ENCODE results near the gene RBBP5. TPM values are rescaled to one million over a fixed set of nuclear protein-coding genes. Genes with fewer than 3 reads are reported as not detected.

Gene RBBP5
- total and polyA plus RNA-seq, 2 of the 4 experiments (the other 2 are of a cell fraction): 7.3 to 37.5 TPM

DNA sequence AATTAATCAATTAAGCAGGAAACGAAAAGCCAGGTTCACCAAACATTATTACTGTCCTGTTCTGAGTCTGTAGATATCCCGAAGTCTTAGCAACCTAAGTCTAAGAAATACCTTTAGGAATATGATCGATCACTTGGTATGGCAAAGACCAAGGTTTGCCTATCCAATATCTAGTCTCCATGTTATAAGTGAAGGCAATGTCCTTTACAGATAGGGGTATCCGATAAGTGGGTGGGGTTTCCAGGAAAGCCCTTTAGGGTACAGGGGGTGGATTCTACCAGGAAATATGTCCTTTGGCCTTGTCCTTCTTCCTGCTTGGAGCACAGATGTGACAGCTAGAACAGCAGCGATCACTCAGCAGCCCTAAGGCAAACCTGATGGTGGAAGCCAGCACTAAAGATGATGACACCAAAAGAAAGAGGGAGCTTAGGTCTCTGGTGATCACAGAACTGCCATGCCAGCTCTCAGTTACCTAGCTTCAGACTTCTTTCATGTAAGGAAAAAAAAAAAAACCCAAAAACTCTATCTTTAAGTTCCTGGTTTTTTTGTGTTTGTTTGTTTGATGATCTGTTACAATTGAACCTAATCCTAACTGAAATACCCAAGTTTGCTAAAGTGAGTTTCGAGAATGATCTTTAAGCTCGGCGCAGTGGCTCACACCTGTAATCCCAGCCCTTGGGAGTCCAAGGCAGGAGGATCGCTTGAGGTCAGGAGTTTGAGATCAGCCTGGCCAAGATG lies 48.9 kb upstream of the RBBP5 start:
- Histone ChIP-seq H4K8ac (ENCODE audit: low read depth in 2 of 2, low read length in 2 of 2) (no peak overlapping the region), H3K27me3 (ENCODE audit: control insufficient read depth, insufficient read depth, low read length) (no peaks in the 10 kb centered on the region), H3K79me1 (ENCODE audit: low read depth in 1 of 2, low read length in 2 of 2) (peaks cover 22 to 66% of the 10 kb centered on the region in 2 experiments), H3K4me2 (ENCODE audit: low read depth, low read length) (no peak overlapping the region), H2AFZ (replicated peaks; ENCODE audit: low read length, poor library complexity) (no peak overlapping the region), H3K23ac (ENCODE audit: low read depth, low read length) (0 out of 2 replicates have a peak overlapping the region, but pooled peaks have one; percentile 68), H4K5ac (ENCODE audit: low read depth, low read length) (no peak overlapping the region), H4K91ac (ENCODE audit: insufficient read depth, low read depth, low read length) (0 out of 2 replicates have a peak overlapping the region, but pooled peaks have one; percentile 61), H3K4me1 (ENCODE audit: control insufficient read depth, insufficient read depth, low read length) (peaks cover 8% of the 10 kb centered on the region), H2AK5ac (ENCODE audit: low read depth, low read length) (peak overlapping the region; percentile 20; the same call in 1 of the 2 replicates), H2AK9ac (replicated peaks; ENCODE audit: low read depth, low read length, poor library complexity) (no peak overlapping the region), H3K9ac (ENCODE audit: low read depth, low read length) (no peak overlapping the region), H3K18ac (ENCODE audit: low read depth, low read length) (0 out of 2 replicates have a peak overlapping the region, but pooled peaks have one; percentile 29), H3K9me1 (ENCODE audit: insufficient read depth, low read length) (peaks cover 16% of the 10 kb centered on the region), H3K9me3 (ENCODE audit: control insufficient read depth, insufficient read depth, low read length) (no peaks in the 10 kb centered on the region), H3K36me3 (ENCODE audit: control insufficient read depth, insufficient read depth, low read length) (peaks cover 13% of the 10 kb centered on the region), H3K4ac (ENCODE audit: low read depth, low read length) (no peak overlapping the region; the same call in 1 of the 2 replicates), H2BK15ac (ENCODE audit: low read depth, low read length) (peak overlapping the region; percentile 89; the same call in 1 of the 3 replicates), H3K27ac (ENCODE audit: insufficient read depth, low read length) (no peak overlapping the region), H3K56ac (ENCODE audit: extremely low read depth, insufficient read depth, low read length) (no peak overlapping the region), H2BK5ac (ENCODE audit: low read depth, low read length, poor library complexity, severe bottlenecking) (no peak overlapping the region), H4K20me1 (ENCODE audit: insufficient read depth, low read length) (peaks cover 2% of the 10 kb centered on the region; the same call in 1 of the 2 replicates), H3K4me3 (ENCODE audit: insufficient read depth, low read depth, low read length) (no peak overlapping the region), H3K14ac (replicated peaks; ENCODE audit: low read depth, low read length) (no peak overlapping the region), H2BK120ac (ENCODE audit: low read depth, low read length) (no peak overlapping the region; the same call in 1 of the 2 replicates), H2BK20ac (ENCODE audit: low read depth, low read length) (peak overlapping the region; percentile 17; the same call in 1 of the 2 replicates)
- intact Hi-C loops (cut with micrococcal nuclease): loop anchor here (10.0 kb wide), 1 partner anchor 154 kb away; the partner anchor contains the start of gene NUAK2
- POLR2A ChIA-PET (ENCODE audit: unreplicated experiment): interaction anchor here (0.6 kb wide), 1 partner anchor 86 kb away, joined by 7 read pairs; no protein-coding TSS in a partner anchor
- TF ChIP-seq CTCF (conservative IDR thresholded peaks at IDR 0.05; ENCODE audit: low read depth, low read length): no peak
- CTCF ChIA-PET: interaction anchor here (0.9 kb wide), 1 partner anchor 20 kb away, joined by 4 read pairs; no protein-coding TSS in a partner anchor
- BruUV-seq (replicated peaks): no TSS peak
- 100% methylated on average over 1 of the region's 9 CpGs; no CpG with 5 or more reads in 1 of the 2 experiments for WGBS, 2 experiments (ENCODE audit: extremely low coverage in 2 of 2, insufficient read length in 1 of 2)
- DNase-seq (no peak), ATAC-seq (ENCODE audit: low read depth) (no peak)
- dilution Hi-C loops (cut with HindIII; ENCODE audit: low sequenced_read_pairs, unreplicated experiment): no loop called here
- in situ Hi-C loops (cut with MboI; ENCODE audit: low sequenced_read_pairs): no loop called here

All from IMR-90 (cell line).